ENCODE measurements around the gene PPP2R1B. TPM values are rescaled to one million over a fixed set of nuclear protein-coding genes. Genes with fewer than 3 reads are reported as not detected.
"Not testable (repeated sequence)": the region's sequence is repeated elsewhere in the genome, so short reads cannot be mapped to it uniquely, and the experiment has no call there.

PPP2R1B gene
- total RNA-seq, 1 donor: 38.9 TPM

GRCh38 chr11:111723595-111723994, 42.6 kb downstream of the PPP2R1B start:
- no peak for TF ChIP-seq CTCF (IDR thresholded peaks at IDR 0.05; ENCODE audit: insufficient read depth, low read depth, low read length)
- DNase-seq (ENCODE audit: low read depth): no peak
- no peak overlapping the region for H3K4me3 ChIP-seq (ENCODE audit: low read depth, low read length)

- DNase-seq (ENCODE audit: low read depth): no peak
- TF ChIP-seq CTCF (IDR thresholded peaks at IDR 0.05; ENCODE audit: insufficient read depth, low read depth, low read length): no peak
- no peak overlapping the region for H3K4me3 ChIP-seq (ENCODE audit: low read depth, low read length)
Measured at GRCh38 chr11:111722501-111722900, 43.7 kb downstream of the PPP2R1B start.

GRCh38 chr11:111720801-111721494, 45.2 kb downstream of the PPP2R1B start:
- H3K4me3 ChIP-seq (ENCODE audit: low read depth, low read length): no peak overlapping the region
- TF ChIP-seq CTCF (IDR thresholded peaks at IDR 0.05; ENCODE audit: insufficient read depth, low read depth, low read length): no peak
- DNase-seq (ENCODE audit: low read depth): no peak

- H3K4me3 ChIP-seq (ENCODE audit: low read depth, low read length): no peak overlapping the region
- DNase-seq (ENCODE audit: low read depth): no peak
- TF ChIP-seq CTCF (IDR thresholded peaks at IDR 0.05; ENCODE audit: insufficient read depth, low read depth, low read length): no peak
Measured at GRCh38 chr11:111719379-111719778, 46.8 kb downstream of the PPP2R1B start.

- H3K4me3 ChIP-seq (ENCODE audit: low read depth, low read length): no peak overlapping the region
- DNase-seq (ENCODE audit: low read depth): no peak
- TF ChIP-seq CTCF (IDR thresholded peaks at IDR 0.05; ENCODE audit: insufficient read depth, low read depth, low read length): no peak
Measured at GRCh38 chr11:111718859-111719258, 47.3 kb downstream of the PPP2R1B start.

- DNase-seq (ENCODE audit: low read depth): peak; percentile 67
- no peak for TF ChIP-seq CTCF (IDR thresholded peaks at IDR 0.05; ENCODE audit: insufficient read depth, low read depth, low read length)
- H3K4me3 ChIP-seq (ENCODE audit: low read depth, low read length): no peak overlapping the region
Measured at GRCh38 chr11:111718436-111718835, 47.8 kb downstream of the PPP2R1B start.

GRCh38 chr11:111717660-111718059, 48.5 kb downstream of the PPP2R1B start:
- H3K4me3 ChIP-seq (ENCODE audit: low read depth, low read length); DNase-seq (ENCODE audit: low read depth): not testable (repeated sequence)
